Stimulated activated naive CD4-positive, alpha-beta T cell (primary cell): Measurements from ENCODE around the gene RAMAC.
"Not testable (repeated sequence)": the region's sequence is repeated elsewhere in the genome, so short reads cannot be mapped to it uniquely, and the experiment has no call there.

Source experiments
- DNase-seq, 6 experiments: peaks; one replicate each; lab custom pipeline; 2025; lab: John Stamatoyannopoulos, UW

Gene RAMAC

GRCh38 chr15:83012636-83013035, 26.6 kb downstream of the RAMAC start:
- no peak for DNase-seq

- DNase-seq = no peak
Observed at GRCh38 chr15:83014205-83014653, 28.2 kb downstream of the RAMAC start.

GRCh38 chr15:83015361-83015760, 29.4 kb downstream of the RAMAC start:
- no peak for DNase-seq

- no peak for DNase-seq
Observed at GRCh38 chr15:83016906-83017305, 30.9 kb downstream of the RAMAC start.

- DNase-seq = no peak
Observed at GRCh38 chr15:83018436-83018835, 32.4 kb downstream of the RAMAC start.

- no peak for DNase-seq
Observed at GRCh38 chr15:83030021-83030420, 44.0 kb downstream of the RAMAC start.

- not testable (repeated sequence) for DNase-seq
Observed at GRCh38 chr15:83031234-83031633, 45.2 kb downstream of the RAMAC start.

GRCh38 chr15:83036253-83036652, 50.2 kb downstream of the RAMAC start:
- DNase-seq = no peak

- DNase-seq = no peak
Observed at GRCh38 chr15:83039206-83039605, 53.2 kb downstream of the RAMAC start.
